Measurements from ENCODE around the gene SGMS1.
"Not testable (repeated sequence)": the region's sequence is repeated elsewhere in the genome, so short reads cannot be mapped to it uniquely, and the experiment has no call there.

The SGMS1 gene

DNA sequence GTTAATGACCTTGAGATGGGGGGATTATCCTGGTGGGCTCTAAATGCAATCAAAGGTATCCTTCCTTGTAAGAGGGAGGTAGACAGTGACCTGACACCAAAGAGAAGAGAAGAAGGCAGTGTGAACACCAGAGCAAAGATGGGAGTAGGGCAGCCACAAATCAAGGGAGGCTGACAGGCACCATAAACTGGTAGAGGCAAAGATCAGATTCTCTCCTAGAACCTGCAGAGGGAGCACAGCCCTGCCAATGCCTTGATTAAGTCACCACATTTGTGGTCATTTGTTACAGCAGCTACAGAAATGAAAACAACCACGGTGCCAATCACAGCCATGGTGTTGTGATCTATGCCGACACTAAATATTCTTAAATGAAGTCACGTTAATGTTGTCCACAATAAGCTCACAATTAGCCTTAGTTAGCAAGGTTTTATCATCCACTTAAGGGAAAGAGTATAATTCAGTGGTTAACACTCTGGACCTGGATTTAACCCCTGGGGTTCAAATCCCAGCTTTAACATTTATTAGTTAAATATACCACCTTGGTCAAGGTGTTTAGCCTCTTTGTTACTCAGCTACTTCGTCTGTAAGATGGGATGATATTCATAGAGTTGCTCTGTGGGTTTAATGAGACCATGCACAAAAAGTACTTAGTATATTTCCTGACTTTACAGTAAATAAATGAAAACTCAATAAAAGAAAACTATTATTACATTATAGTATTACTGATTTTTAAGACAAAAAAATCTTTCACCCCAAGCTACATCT lies 70.8 kb downstream of the SGMS1 start:
- no peak for DNase-seq

DNA sequence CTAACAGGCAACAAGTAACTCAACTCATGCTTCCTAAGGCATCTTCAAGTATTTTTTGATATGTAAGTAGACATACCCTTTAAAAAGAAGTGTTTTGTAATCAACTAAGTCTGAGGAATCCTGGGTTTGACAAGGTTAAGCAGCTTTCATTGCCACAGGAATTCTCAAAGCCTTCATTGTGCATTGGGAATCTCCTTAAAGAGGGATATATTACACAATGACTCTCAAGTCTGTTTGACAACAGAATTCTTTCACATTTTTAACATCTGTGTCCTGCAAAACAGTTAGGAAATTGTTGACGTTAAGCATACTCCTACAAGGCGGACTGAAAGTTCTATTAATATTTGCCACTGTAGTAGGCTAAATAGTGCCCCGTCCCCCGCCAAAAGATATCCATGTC lies 71.4 kb downstream of the SGMS1 start:
- no peak for DNase-seq

DNA sequence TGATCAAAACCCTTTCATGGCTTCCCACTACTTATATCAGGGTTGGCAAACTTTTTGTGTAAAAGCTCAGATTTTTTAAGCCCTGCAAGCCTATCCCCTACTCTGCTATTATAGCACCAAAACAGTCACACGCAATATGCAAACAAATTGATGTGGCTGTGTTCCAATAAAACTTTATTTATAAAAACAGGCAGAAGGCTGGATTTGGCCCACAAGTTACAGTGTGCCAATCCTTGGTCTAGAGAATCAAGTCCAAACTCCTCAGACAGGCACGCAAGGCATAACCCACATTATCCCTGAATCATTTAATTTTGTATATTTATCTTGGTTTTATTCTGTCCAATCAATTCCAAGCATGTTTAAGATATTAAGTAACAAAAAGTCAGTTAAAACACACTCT lies 71.9 kb downstream of the SGMS1 start:
- DNase-seq, result no peak

DNA sequence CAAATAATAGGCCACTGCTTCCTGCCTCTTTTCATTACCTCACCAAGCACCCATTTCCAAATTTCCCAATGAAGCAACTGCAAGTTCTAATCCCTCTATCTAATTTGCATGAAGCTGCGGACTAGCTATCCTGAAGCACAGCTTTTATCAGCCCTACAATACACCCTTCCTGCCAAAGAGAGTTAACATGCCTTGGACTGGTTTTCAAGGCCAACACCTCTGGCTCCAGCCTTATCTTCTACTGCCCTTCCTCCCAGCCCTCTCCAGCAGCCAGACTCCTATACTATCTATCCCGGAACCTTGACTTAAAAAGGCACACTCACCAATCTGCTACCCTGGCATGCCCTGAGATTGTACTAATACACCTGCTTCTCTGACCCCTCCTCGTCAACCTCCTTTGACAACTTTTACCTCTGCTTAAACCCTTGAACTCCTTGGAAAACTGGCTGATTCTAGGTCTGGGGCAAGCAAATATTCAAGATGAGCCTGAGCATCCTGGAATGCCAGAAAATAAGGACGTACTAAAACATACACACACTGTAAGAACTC lies 73.4 kb downstream of the SGMS1 start:
- no peak for DNase-seq

DNA sequence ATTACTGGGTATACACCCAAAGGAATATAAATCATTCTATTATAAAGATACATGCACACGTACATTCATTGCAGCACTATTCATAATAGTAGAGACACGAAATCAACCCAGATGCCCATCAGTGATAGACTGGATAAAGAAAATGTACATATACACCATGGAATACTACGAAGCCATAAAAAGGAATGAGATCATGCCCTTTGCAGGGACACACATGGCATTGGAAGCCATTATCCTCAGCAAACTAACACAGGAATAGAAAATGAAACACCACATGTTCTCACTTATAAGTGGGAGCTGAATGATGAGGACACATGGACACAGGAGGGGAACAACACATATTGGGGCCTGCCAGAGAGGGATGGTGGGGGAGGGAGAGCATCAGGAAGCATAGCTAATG lies 74.6 kb downstream of the SGMS1 start:
- DNase-seq, result not testable (repeated sequence)

DNA sequence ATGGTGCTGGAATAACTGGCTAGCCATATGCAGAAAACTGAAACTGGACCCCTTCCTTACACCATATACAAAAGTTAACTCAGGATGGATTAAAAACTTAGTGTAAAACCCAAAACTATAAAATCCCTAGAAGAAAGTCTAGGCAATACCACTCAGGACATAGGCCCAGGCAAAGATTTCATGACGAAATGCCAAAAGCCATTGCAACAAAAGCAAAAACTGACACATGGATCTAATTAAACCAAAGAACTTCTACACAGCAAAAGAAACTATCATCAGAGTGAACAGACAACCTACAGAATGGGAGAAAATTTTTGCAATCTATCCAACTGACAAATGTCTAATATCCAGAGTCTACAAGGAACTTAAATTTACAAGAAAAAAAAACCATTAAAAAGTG lies 75.3 kb downstream of the SGMS1 start:
- not testable (repeated sequence) for DNase-seq

DNA sequence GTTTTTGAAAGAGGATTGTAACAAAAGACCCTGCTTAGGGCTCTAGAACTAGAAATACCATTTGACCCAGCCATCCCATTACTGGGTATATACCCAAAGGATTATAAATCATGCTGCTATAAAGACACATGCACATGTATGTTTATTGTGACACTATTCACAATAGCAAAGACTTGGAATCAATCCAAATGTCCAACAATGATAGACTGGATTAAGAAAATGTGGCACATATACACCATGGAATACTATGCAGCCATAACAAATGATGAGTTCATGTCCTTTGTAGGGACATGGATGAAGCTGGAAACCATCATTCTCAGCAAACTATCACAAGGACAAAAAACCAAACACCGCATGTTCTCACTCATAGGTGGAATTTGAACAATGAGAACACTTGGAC lies 77.5 kb downstream of the SGMS1 start:
- not testable (repeated sequence) for DNase-seq

DNA sequence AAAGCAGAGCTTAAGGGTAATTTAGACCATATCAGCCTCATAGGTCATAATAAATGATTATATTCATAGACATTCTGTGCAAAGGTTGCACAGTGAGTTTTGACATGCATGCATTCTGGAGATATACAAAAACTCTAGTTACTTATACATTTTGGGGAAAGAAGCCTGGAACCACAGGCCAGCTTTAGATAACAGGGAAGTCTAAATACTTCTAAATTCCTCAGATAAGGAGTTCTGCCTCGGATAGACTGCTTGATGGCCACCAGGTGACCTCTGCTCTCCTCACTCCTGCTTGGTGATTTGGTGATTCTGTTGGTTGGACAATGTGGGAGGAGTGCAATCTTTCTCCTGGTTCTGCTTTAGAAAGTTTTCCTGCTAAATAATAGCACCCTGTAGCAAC lies 77.9 kb downstream of the SGMS1 start:
- no peak for DNase-seq

DNA sequence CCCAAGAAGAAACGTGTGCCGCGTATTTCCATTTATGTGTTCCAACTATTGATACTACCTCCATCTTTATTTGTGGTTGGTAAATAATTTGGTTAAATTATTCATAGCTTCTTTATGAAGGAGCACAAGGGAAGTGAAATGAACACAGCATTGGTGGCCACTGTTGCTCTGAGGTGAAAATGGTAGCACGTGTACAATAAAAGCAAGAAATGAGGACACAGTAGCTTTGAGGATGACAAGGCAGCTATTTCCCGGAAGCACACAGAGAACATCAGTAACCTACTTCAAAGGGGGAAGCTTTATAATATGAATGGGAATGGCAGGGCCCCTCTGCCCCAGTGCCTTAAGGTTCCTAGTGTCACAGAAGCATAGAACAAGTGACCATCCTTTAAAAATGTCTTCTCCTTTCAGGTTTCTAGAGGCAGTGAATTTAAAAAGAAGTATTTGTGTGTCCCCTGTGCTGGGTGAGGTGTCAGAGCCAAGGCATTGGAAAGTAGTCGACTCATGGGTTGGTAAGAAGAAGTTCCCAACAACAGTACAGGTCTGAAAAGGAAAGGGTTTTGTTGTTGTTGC lies 78.8 kb downstream of the SGMS1 start:
- DNase-seq, result no peak

DNA sequence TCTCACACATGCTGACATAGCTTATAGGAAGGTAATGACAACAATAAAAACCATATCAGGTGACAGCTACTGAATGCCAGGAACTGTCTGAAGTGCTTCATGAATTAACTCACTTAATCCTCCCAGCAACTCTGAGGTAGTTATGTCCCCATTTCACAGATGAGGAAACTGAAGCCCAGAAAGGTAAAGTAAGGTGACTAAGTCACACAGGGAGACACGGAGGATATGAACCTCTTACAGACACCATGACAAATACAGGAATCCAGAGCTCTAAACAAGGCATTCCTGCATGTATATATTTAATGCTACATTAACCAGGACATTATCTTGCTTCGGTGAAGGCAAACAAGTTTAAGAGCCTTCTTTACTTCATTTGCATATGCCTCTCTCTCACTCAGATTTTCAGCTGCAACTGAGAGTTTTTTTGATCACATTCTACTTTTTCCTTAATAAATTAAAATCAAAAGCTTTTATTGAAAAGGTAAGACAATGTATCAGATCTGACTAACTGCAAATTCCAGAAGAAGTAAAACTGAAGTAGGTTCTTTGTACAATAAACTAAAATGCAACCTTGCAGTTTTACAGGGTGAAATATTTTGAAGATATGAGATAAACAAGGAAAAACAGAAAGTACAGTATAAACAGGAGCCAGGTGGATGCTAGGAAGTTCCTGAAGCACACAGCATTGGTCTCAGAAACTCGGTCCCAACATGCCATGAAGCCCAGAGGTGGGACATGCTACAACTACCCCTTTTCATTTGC lies 79.5 kb downstream of the SGMS1 start:
- DNase-seq, result no peak

DNA sequence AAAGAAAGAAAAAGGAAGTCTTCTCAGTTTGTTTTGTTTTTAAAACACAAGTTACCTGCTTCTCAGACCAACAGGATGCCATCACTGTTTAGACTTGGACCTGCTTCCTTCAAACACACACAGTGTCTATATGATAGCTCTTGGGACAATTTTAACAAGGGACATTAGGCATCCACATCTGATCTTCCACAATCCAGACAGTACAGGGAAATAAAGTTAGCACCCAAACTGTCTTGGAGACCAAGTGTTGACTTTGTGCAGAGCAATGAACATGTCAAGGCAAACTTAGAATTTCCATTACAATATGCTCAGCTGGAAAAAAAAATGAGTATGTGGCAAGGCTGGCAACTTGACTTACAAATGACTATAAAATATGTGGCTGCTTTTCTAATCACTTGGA lies 80.9 kb downstream of the SGMS1 start:
- DNase-seq, result no peak

DNA sequence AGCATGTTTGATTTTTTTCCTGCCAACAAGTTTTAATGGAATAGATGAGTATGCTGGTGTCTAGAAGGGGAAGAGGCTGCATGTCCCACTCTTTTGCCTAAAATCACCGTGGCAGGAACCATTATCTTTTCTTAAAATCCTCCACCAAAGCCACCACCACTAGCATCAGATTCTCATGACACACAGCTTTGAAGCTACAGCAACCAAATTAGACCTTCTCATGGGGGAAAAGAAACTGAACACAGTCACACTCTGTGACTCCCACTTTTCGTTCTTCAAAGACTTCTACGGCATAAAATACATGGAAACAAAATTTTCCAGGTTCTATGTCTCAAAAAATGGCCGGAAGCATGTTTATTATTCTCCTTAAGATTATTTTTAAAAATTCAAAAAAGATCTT lies 81.8 kb downstream of the SGMS1 start:
- no peak for DNase-seq

DNA sequence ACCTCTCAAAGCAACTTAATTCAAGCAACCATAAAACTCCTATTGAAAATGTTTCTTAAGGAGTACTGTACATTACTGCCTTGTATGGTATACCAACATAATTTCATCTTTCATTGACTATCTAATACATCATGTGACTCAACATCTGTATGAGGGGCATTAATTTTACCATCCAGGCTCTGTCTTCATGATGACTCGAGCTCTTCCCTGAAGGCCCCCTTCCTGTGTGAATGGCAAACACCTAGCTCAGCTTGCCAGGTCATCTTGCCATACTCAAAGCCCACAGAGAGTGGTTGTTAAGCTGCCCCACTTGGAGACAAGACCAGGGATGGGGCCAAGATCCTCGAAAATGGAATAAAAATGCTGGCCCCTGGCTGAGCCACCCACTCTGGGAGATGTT lies 82.4 kb downstream of the SGMS1 start:
- no peak for DNase-seq

DNA sequence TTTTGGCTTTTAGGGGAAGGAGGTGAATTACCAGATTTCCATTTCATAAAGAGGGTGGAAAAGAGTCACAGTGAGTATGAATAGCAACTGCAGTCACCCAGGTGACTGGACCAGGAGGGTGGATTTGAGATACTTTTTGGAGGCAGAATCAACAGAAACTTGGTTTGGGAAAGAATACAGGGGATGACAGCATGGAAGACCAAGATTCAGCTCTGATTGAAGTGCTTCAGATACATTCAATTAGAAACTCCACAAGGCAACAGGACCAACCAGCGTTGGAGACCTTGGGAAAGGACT lies 83.0 kb downstream of the SGMS1 start:
- DNase-seq, result no peak

DNA sequence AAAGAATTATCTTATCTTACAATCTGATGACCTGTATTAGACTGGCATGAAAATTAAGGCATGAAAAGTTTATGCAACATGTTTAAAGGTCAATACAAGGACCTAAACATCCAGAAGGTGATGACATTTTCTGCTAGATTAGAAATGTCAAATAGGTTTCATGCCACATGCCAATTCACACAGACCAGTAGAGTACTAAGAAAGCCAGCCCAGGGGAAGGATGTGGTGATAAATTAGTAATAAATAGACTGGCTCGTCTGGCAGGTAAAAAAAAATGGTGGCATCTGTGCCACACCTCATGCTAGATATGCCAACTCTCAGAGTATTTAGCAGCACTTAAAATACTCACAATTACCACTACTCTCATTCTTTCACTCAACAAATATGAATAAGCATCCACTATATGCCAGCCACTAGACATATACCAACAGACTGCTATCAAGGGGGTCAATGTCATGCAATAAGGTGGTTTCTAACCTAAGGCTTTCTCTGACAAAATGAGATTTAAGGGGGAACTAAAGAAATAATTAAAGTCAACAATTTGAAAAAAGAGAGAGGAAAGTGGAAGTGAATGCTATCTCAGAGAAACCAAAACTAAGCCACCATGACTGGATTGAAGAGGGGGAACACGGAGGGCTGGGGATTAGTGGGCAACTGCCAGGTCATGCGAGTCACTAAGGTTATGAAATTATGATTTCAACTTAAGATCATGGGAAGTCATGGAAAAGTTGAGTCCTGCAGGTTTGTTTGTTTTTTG lies 83.5 kb downstream of the SGMS1 start:
- no peak for DNase-seq

DNA sequence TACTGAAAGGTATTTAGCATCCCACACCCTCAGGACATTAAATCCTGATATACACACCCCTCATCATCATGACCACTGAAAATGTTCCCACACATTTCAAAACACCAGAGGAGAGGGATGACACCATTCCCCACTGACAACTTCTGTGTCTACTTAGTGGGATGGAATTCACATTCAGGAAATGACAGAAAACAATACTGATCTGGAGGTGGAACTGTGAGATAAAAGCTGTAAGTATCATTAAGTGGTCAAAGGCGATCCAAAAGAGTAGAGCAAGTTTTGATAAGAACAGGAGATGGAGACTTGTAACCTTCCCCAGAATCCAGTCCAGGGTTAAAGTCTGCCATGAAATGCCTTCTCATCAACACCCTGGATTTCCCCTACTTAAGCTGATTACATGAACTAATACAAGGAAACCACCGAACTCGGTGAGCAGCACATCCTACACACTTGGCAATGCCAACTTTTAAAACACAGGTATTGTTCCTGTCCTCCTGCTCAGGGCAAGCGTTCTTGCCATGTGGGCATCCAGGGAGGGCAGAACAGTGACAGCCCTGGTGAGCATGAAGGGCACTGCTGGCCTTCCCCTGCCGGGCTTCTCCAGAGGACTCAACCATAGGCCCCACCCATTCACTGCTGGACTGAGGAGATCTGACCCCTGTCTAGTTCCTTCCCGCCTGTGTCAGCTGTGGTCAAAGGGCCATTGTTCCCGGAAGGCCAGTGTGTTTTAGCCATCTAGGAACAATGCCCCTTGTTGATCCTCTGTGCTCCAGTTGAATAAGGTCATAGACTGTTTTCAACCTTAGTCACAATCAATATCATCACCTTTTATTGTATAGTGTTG lies 85.0 kb downstream of the SGMS1 start:
- no peak for DNase-seq

DNA sequence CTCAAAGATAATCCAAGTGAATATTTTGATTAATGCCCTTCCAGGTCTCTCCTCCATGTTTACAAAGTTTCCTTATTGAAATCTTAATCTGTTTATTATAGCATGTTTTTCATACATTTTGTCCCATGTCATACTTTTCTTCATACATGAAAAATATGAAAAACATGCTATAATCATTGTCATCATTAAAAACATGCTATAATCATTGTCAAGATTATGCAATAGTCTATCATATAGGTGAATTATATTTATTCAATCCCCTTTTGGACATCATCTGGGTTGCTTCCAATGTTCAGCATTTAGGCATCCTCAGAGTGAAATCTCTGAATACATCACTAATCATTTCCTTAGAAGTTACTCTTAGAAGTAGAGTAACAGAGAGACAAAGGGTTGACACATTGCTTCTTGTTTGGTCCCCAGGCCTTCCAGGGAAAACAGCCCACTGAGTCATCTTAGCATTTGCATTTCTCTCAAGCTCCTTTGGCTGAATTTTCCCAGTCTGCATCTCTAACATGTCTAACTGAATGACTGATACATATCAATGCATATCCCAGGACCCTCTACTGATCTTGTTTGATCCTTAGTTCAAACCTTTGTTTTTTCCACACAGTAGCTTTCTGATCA lies 87.0 kb downstream of the SGMS1 start:
- no peak for DNase-seq

DNA sequence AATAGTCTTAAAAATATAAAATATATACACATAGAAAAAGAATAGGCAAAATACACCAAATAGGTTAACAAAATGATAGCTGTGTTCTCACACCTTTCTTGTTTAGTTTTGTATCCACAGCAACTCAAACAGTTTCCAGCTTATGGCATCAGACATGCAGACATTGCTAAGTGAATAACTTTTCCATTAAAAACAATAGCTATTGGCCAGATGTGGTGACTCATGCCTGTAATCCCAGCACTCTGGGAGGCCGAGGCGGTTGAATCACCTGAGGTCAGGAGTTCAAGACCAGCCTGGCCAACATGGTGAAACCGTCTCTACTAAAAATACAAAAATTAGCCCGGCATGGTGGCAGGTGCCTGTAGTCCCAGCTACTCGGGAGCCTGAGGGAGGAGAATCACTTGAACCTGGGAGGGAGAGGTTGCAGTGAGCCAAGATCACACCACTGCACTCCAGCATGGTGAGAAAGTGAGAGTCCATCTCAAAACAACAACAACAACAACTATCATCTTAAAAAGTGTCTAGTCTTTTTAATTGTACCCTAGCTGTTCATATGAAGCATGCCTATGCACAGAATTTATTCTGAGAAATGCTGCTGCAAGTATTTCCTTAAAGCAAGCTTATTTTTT lies 88.9 kb downstream of the SGMS1 start:
- not testable (repeated sequence) for DNase-seq

DNA sequence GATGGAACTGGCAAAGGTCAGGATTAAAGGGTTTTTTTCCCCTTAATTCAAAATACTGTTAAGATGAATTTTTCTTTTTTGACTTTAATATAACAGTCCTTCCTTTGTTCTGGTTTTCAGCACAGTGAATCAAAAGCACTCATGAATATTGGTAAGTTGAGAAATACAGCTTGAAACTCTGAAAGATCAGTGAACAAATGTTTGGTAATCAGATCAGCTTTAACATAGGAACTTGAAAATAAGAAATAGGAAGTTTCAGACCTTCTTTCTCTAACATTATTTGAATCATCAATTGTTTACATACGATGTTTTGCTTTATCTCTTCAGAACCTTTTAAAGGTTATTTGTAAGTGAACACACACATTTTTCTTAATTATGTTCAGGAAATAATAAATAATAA lies 90.5 kb downstream of the SGMS1 start:
- no peak for DNase-seq

DNA sequence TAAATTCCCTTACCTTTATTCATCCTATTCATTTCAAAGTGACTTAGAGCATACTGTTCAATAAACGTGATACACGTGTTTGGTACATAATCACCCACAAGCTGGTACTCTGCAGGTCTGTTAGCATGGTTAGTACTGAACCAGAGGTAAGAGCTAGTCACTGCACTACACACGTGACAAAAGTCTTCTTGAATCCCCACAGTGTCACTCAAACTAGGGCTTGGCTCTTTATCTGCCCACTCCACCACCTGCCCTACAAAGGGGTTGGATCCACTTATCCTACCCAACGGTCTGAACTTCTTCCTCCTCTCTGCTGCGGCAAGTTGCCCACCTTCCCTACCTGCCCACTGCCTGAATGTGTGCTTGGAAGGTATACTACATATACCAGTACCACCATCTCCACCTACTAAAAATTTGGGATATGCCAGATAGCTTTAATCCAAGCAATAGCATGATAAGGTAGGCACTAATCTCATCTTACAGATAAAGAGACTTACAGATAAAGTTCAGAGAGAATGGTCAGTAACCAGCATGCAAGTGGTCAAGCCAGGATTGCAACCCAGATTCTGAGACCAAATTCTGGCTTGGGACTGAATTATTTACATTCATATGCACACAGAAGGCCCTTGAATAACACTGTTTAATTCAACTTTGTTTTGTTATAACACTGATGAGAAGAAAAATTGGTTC lies 92.2 kb downstream of the SGMS1 start:
- no peak for DNase-seq

DNA sequence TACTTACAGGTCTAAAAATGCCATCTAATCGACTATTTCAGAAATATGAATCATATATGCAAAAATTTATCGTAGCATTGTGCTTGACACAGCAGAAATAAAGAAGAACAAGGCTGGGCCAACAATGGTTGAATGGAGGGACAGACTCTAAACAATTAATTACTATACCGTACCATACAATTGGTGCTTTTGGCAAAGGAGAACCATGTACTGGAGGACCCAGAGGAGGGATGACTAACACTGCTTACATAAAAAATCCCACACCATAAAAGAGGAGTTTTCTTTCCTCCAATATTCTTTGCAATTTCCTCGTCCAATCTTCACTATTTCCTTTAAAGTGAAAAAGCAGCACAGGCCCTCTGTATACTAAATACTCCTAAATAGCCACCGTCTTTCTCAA lies 94.1 kb downstream of the SGMS1 start:
- no peak for DNase-seq
